Measurements from ENCODE around the gene LPCAT1.

LPCAT1 gene

DNA sequence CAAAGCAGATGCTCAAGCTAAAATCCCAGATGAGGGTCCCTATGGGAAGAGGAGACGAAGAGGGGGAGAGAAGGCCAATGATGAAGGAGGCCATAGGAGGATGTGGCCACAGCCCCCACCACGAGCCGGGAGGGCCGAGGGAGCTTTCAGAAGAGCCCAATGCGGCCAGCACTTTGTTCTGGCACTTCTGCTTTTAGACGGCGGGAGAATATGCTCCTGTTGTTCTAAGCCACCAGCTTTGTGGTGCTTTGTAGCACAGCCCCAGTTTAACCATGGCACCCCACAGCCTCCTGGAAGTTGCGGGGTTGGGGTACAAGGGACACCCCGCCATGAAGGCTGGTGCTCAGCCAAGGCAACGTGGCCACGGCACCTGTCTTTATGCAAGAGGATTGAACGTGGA is 33.4 kb downstream of the LPCAT1 start:
- Histone ChIP-seq H3K9ac (ENCODE audit: low read depth, low read length, poor library complexity, severe bottlenecking) (no peak overlapping the region), H3K4me1 (ENCODE audit: insufficient read depth, low read length, poor library complexity, severe bottlenecking) (peaks cover 16% of the 10 kb centered on the region), H3K36me3 (ENCODE audit: insufficient read depth, low read length) (peaks cover 85% of the 10 kb centered on the region), H3K4me2 (ENCODE audit: low read depth, low read length, poor library complexity, severe bottlenecking) (no peak overlapping the region), H3K27me3 (ENCODE audit: insufficient read depth, low read length, poor library complexity, severe bottlenecking) (no peaks in the 10 kb centered on the region), H3K79me2 (ENCODE audit: insufficient read depth, low read length) (peaks cover 9% of the 10 kb centered on the region; the same call in 1 of the 2 replicates), H3K9me2 (replicated peaks; ENCODE audit: low read depth, low read length) (no peaks in the 10 kb centered on the region), H3F3A (ENCODE audit: low read depth) (no peaks in the 10 kb centered on the region), H3K4me3 (ENCODE audit: low read length, poor library complexity, severe bottlenecking) (no peak overlapping the region), H4K20me1 (ENCODE audit: insufficient read depth, low read length, poor library complexity, severe bottlenecking) (peaks cover under 1% of the 10 kb centered on the region), H3K9me3 (ENCODE audit: insufficient read depth, low read depth, low read length) (no peaks in the 10 kb centered on the region), H2AFZ (ENCODE audit: low read length) (no peak overlapping the region)
- TF ChIP-seq EZH2phosphoT487 (IDR thresholded peaks at IDR 0.05; ENCODE audit: borderline replicate concordance): no peak
- TF ChIP-seq, protein P1, sequence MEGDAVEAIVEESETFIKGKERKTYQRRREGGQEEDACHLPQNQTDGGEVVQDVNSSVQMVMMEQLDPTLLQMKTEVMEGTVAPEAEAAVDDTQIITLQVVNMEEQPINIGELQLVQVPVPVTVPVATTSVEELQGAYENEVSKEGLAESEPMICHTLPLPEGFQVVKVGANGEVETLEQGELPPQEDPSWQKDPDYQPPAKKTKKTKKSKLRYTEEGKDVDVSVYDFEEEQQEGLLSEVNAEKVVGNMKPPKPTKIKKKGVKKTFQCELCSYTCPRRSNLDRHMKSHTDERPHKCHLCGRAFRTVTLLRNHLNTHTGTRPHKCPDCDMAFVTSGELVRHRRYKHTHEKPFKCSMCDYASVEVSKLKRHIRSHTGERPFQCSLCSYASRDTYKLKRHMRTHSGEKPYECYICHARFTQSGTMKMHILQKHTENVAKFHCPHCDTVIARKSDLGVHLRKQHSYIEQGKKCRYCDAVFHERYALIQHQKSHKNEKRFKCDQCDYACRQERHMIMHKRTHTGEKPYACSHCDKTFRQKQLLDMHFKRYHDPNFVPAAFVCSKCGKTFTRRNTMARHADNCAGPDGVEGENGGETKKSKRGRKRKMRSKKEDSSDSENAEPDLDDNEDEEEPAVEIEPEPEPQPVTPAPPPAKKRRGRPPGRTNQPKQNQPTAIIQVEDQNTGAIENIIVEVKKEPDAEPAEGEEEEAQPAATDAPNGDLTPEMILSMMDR (conservative IDR thresholded peaks at IDR 0.05; ENCODE audit: low read length): no peak

DNA sequence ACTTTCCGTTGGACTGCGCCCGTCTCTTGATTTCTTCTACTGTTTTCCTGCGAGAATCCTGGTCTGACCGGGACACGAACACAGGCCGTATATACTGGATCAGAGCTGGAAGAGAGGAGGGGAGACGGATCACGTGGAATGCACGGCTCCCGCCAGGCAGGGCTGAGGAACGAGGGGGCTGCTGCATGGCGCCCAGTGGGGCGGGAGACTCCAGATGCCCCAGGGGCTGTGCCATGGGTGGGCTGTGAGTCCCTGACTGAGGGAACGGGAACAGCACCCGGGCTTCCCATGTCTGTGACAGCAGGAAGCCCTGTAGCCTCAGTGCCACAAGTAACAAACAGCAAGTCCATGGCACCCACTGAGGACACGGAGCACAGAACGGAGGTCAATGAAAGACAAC is 34.0 kb downstream of the LPCAT1 start:
- Histone ChIP-seq H3K27me3 (ENCODE audit: insufficient read depth, low read length, poor library complexity, severe bottlenecking) (no peaks in the 10 kb centered on the region), H3K79me2 (ENCODE audit: insufficient read depth, low read length) (peaks cover 9% of the 10 kb centered on the region; the same call in 1 of the 2 replicates), H3K9ac (ENCODE audit: low read depth, low read length, poor library complexity, severe bottlenecking) (no peak overlapping the region), H3K4me1 (ENCODE audit: insufficient read depth, low read length, poor library complexity, severe bottlenecking) (peaks cover 22% of the 10 kb centered on the region), H2AFZ (ENCODE audit: low read length) (no peak overlapping the region), H3K9me3 (ENCODE audit: insufficient read depth, low read depth, low read length) (no peaks in the 10 kb centered on the region), H3K36me3 (ENCODE audit: insufficient read depth, low read length) (peaks cover 84% of the 10 kb centered on the region), H3K4me2 (ENCODE audit: low read depth, low read length, poor library complexity, severe bottlenecking) (no peak overlapping the region), H4K20me1 (ENCODE audit: insufficient read depth, low read length, poor library complexity, severe bottlenecking) (no peaks in the 10 kb centered on the region), H3F3A (ENCODE audit: low read depth) (no peaks in the 10 kb centered on the region), H3K4me3 (ENCODE audit: low read length, poor library complexity, severe bottlenecking) (no peak overlapping the region), H3K9me2 (replicated peaks; ENCODE audit: low read depth, low read length) (no peaks in the 10 kb centered on the region)
- TF ChIP-seq, protein P1 (conservative IDR thresholded peaks at IDR 0.05; ENCODE audit: low read length): no peak

DNA sequence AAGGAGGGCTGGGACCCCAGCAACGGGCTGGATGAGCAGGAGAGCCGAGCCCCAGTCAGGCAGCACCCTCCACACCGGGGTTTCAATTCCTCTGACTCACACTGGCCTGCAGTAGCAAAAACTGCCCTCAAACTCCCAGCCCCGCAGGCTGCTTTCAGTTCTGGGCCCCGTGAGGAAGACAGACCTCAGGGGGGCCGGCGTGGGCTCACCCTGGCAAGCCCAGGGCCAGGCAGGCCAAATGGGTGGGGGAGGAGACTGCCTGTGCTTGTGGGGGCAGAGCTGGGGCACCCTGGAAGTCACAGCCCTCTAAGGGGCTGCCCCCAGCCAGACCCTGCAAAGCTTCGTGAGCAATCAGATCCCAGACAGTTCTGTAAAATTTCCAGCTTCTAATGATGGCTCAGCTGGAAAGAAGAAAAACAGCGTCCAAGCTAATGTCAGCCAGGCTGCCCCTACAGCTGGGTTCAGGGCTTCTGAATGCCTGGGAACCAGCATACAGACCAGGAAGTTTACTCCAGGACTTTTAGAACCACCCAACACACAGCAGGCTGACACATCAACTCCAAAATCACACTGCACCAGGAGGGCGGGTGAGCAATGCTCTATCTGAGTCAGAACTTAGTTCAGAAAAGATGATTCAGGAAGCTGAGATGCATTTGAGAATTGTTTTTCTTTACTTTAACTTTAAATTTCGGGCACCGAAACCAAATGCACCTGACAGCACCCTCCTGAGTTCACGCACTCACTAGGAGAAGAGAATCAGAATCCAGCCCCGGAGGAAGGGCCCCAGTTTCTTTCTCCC is 34.7 kb downstream of the LPCAT1 start:
- H3K4me3 ChIP-seq (ENCODE audit: low read length, poor library complexity, severe bottlenecking): no peak overlapping the region
- no peaks in the 10 kb centered on the region for H3F3A ChIP-seq (ENCODE audit: low read depth)
- H2AFZ ChIP-seq (ENCODE audit: low read length): no peak overlapping the region
- no peak overlapping the region for H3K9ac ChIP-seq (ENCODE audit: low read depth, low read length, poor library complexity, severe bottlenecking)
- H4K20me1 ChIP-seq (ENCODE audit: insufficient read depth, low read length, poor library complexity, severe bottlenecking): no peaks in the 10 kb centered on the region
- no peaks in the 10 kb centered on the region for H3K27me3 ChIP-seq (ENCODE audit: insufficient read depth, low read length, poor library complexity, severe bottlenecking)
- no peak for TF ChIP-seq EZH2phosphoT487 (IDR thresholded peaks at IDR 0.05; ENCODE audit: borderline replicate concordance)
- TF ChIP-seq, protein P1 (conservative IDR thresholded peaks at IDR 0.05; ENCODE audit: low read length): no peak
- no peak overlapping the region for H3K4me2 ChIP-seq (ENCODE audit: low read depth, low read length, poor library complexity, severe bottlenecking)
- H3K9me3 ChIP-seq (ENCODE audit: insufficient read depth, low read depth, low read length): no peaks in the 10 kb centered on the region
- H3K9me2 ChIP-seq (replicated peaks; ENCODE audit: low read depth, low read length): no peaks in the 10 kb centered on the region
- H3K36me3 ChIP-seq (ENCODE audit: insufficient read depth, low read length): peaks cover 77% of the 10 kb centered on the region
- H3K79me2 ChIP-seq (ENCODE audit: insufficient read depth, low read length): peaks cover 4% of the 10 kb centered on the region; the same call in 1 of the 2 replicates
- H3K4me1 ChIP-seq (ENCODE audit: insufficient read depth, low read length, poor library complexity, severe bottlenecking): peaks cover 21% of the 10 kb centered on the region

Measured in Loucy (cell line).